ENCODE results near the gene HMOX2. TPM values are rescaled to one million over a fixed set of nuclear protein-coding genes. Genes with fewer than 3 reads are reported as not detected.

The HMOX2 gene
- total RNA-seq (2014; rRNA removed; shearing (Covaris generic)), result 38.6 and 41.3 TPM in 2 replicates

- DNase-seq (ENCODE audit: low read depth), result peak; percentile 95
Measured at GRCh38 chr16:4475880-4476788, at the start of gene HMOX2. Gene HMOX2, plus strand, starts transcription at chr16:4476398. Its CDS starts 29,127 bp downstream, at chr16:4505525.

- no peak for DNase-seq (ENCODE audit: low read depth)
Measured at GRCh38 chr16:4426722-4427372, 49.4 kb upstream of the HMOX2 start.

- no peak for DNase-seq (ENCODE audit: low read depth)
Measured at GRCh38 chr16:4428500-4428899, 47.7 kb upstream of the HMOX2 start.

GRCh38 chr16:4431023-4431422, 45.2 kb upstream of the HMOX2 start:
- no peak for DNase-seq (ENCODE audit: low read depth)

- DNase-seq (ENCODE audit: low read depth), result no peak
Measured at GRCh38 chr16:4433228-4433627, 43.0 kb upstream of the HMOX2 start.

- no peak for DNase-seq (ENCODE audit: low read depth)
Measured at GRCh38 chr16:4433914-4434787, 42.0 kb upstream of the HMOX2 start.

- DNase-seq (ENCODE audit: low read depth), result no peak
Measured at GRCh38 chr16:4435337-4436067, 40.7 kb upstream of the HMOX2 start.

- no peak for DNase-seq (ENCODE audit: low read depth)
Measured at GRCh38 chr16:4437366-4437765, 38.8 kb upstream of the HMOX2 start.

GRCh38 chr16:4442371-4442770, 33.8 kb upstream of the HMOX2 start:
- no peak for DNase-seq (ENCODE audit: low read depth)

GRCh38 chr16:4443271-4443670, 32.9 kb upstream of the HMOX2 start:
- no peak for DNase-seq (ENCODE audit: low read depth)

GRCh38 chr16:4443986-4444385, 32.2 kb upstream of the HMOX2 start:
- no peak for DNase-seq (ENCODE audit: low read depth)

GRCh38 chr16:4450430-4450829, 25.8 kb upstream of the HMOX2 start:
- no peak for DNase-seq (ENCODE audit: low read depth)

GRCh38 chr16:4450931-4451519, 25.2 kb upstream of the HMOX2 start:
- DNase-seq (ENCODE audit: low read depth), result no peak

GRCh38 chr16:4452674-4453073, 23.5 kb upstream of the HMOX2 start:
- DNase-seq (ENCODE audit: low read depth), result no peak

- no peak for DNase-seq (ENCODE audit: low read depth)
Measured at GRCh38 chr16:4454623-4455022, 21.6 kb upstream of the HMOX2 start.

GRCh38 chr16:4455081-4455480, 21.1 kb upstream of the HMOX2 start:
- no peak for DNase-seq (ENCODE audit: low read depth)

GRCh38 chr16:4455951-4456350, 20.2 kb upstream of the HMOX2 start:
- DNase-seq (ENCODE audit: low read depth), result no peak

- no peak for DNase-seq (ENCODE audit: low read depth)
Measured at GRCh38 chr16:4460936-4461249, 15.3 kb upstream of the HMOX2 start.

GRCh38 chr16:4461250-4462085, 14.7 kb upstream of the HMOX2 start:
- no peak for DNase-seq (ENCODE audit: low read depth)

- DNase-seq (ENCODE audit: low read depth), result no peak
Measured at GRCh38 chr16:4463522-4464163, 12.6 kb upstream of the HMOX2 start.

All from Daoy (cell line).